ENCODE results near the gene DNMT3B.

The DNMT3B gene

GRCh38 chr20:32858189-32858588 is 96.0 kb downstream of the DNMT3B start:
- DNase-seq (ENCODE audit: low spot score), result no peak
